Jurkat, Clone E6-1 (cell line): ENCODE measurements around the gene LRRC26.
A peak's percentile ranks its signal among the peaks of the same experiment; 100 is the strongest.

Experiments used
- DNase-seq: peaks from one replicate; pipeline ENCODE4 v3.0.0-alpha.2; 2011; ENCODE audit warnings: low read depth, low spot score
- H3K4me3 ChIP-seq: 2 replicates; pipeline ENCODE4 v1.5.1; 2011; ENCODE audit warnings: mild to moderate bottlenecking, low read length, control low read depth, moderate library complexity

Gene LRRC26

GRCh38 chr9:137187386-137187785 lies 17.5 kb upstream of the LRRC26 start:
- no peak for DNase-seq
- peak overlapping the region; percentile 96 for H3K4me3 ChIP-seq

GRCh38 chr9:137186385-137186784 lies 16.5 kb upstream of the LRRC26 start:
- DNase-seq, result no peak
- H3K4me3 ChIP-seq, result no peak overlapping the region

GRCh38 chr9:137185921-137186320 lies 16.1 kb upstream of the LRRC26 start:
- no peak for DNase-seq
- H3K4me3 ChIP-seq, result no peak overlapping the region

GRCh38 chr9:137184881-137185660 lies 15.2 kb upstream of the LRRC26 start:
- no peak overlapping the region for H3K4me3 ChIP-seq
- no peak for DNase-seq

GRCh38 chr9:137183980-137184595 lies 14.2 kb upstream of the LRRC26 start:
- no peak for DNase-seq
- no peak overlapping the region for H3K4me3 ChIP-seq

- H3K4me3 ChIP-seq, result no peak overlapping the region
- no peak for DNase-seq
Observed at GRCh38 chr9:137182836-137183235, 13.0 kb upstream of the LRRC26 start.

GRCh38 chr9:137181680-137182079 lies 11.8 kb upstream of the LRRC26 start:
- no peak overlapping the region for H3K4me3 ChIP-seq
- DNase-seq, result no peak

- no peak for DNase-seq
- no peak overlapping the region for H3K4me3 ChIP-seq
Observed at GRCh38 chr9:137180491-137180890, 10.6 kb upstream of the LRRC26 start.

GRCh38 chr9:137179761-137180160 lies 9.9 kb upstream of the LRRC26 start:
- DNase-seq, result no peak
- no peak overlapping the region for H3K4me3 ChIP-seq

- no peak for DNase-seq
- no peak overlapping the region for H3K4me3 ChIP-seq
Observed at GRCh38 chr9:137178939-137179630, 9.2 kb upstream of the LRRC26 start.

GRCh38 chr9:137178201-137178938 lies 8.5 kb upstream of the LRRC26 start:
- H3K4me3 ChIP-seq, result no peak overlapping the region
- DNase-seq, result no peak

GRCh38 chr9:137176302-137177182 lies 6.7 kb upstream of the LRRC26 start:
- DNase-seq, result no peak
- no peak overlapping the region for H3K4me3 ChIP-seq

- no peak overlapping the region for H3K4me3 ChIP-seq
- DNase-seq, result no peak
Observed at GRCh38 chr9:137175345-137175961, 5.6 kb upstream of the LRRC26 start.

GRCh38 chr9:137174722-137175293 lies 5.0 kb upstream of the LRRC26 start:
- no peak overlapping the region for H3K4me3 ChIP-seq
- DNase-seq, result no peak

GRCh38 chr9:137173796-137174664 lies 4.2 kb upstream of the LRRC26 start:
- H3K4me3 ChIP-seq, result no peak overlapping the region
- no peak for DNase-seq

- no peak for DNase-seq
- H3K4me3 ChIP-seq, result no peak overlapping the region
Observed at GRCh38 chr9:137172901-137173795, 3.3 kb upstream of the LRRC26 start.
